ENCODE data around the gene MOCS2.
"Not testable (repeated sequence)": the region's sequence is repeated elsewhere in the genome, so short reads cannot be mapped to it uniquely, and the experiment has no call there.

The MOCS2 gene

GRCh38 chr5:53109443-53110127 lies at the start of gene MOCS2:
TSS of gene MOCS2 (minus strand) at chr5:53109757. CDS start at chr5:53107174, 2,583 bp downstream.
- DNase-seq (ENCODE audit: low read depth), result peak; percentile 83

- DNase-seq (ENCODE audit: low read depth), result no peak
Observed at GRCh38 chr5:53151713-53152458, 42.3 kb upstream of the MOCS2 start.

GRCh38 chr5:53133020-53133419 lies 23.5 kb upstream of the MOCS2 start:
- DNase-seq (ENCODE audit: low read depth), result no peak

GRCh38 chr5:53130266-53130665 lies 20.7 kb upstream of the MOCS2 start:
- DNase-seq (ENCODE audit: low read depth), result no peak

- no peak for DNase-seq (ENCODE audit: low read depth)
Observed at GRCh38 chr5:53128481-53128880, 18.9 kb upstream of the MOCS2 start.

GRCh38 chr5:53127107-53127506 lies 17.6 kb upstream of the MOCS2 start:
- no peak for DNase-seq (ENCODE audit: low read depth)

- no peak for DNase-seq (ENCODE audit: low read depth)
Observed at GRCh38 chr5:53126521-53126920, 17.0 kb upstream of the MOCS2 start.

- no peak for DNase-seq (ENCODE audit: low read depth)
Observed at GRCh38 chr5:53123702-53124101, 14.1 kb upstream of the MOCS2 start.

GRCh38 chr5:53120165-53120564 lies 10.6 kb upstream of the MOCS2 start:
- no peak for DNase-seq (ENCODE audit: low read depth)

- no peak for DNase-seq (ENCODE audit: low read depth)
Observed at GRCh38 chr5:53118879-53119278, 9.3 kb upstream of the MOCS2 start.

- DNase-seq (ENCODE audit: low read depth), result no peak
Observed at GRCh38 chr5:53116597-53116996, 7.0 kb upstream of the MOCS2 start.

- no peak for DNase-seq (ENCODE audit: low read depth)
Observed at GRCh38 chr5:53114988-53115387, 5.4 kb upstream of the MOCS2 start.

- no peak for DNase-seq (ENCODE audit: low read depth)
Observed at GRCh38 chr5:53113947-53114346, 4.4 kb upstream of the MOCS2 start.

GRCh38 chr5:53112909-53113308 lies 3.4 kb upstream of the MOCS2 start:
- no peak for DNase-seq (ENCODE audit: low read depth)

- not testable (repeated sequence) for DNase-seq (ENCODE audit: low read depth)
Observed at GRCh38 chr5:53112307-53112706, 2.8 kb upstream of the MOCS2 start.

- no peak for DNase-seq (ENCODE audit: low read depth)
Observed at GRCh38 chr5:53111139-53111538, 1.6 kb upstream of the MOCS2 start.

- DNase-seq (ENCODE audit: low read depth), result no peak
Observed at GRCh38 chr5:53110156-53110555, 599 bp upstream of the MOCS2 start.

- DNase-seq (ENCODE audit: low read depth), result no peak
Observed at GRCh38 chr5:53109056-53109442, 508 bp downstream of the MOCS2 start.

- DNase-seq (ENCODE audit: low read depth), result no peak
Observed at GRCh38 chr5:53105611-53106300, 3.8 kb downstream of the MOCS2 start.

GRCh38 chr5:53100606-53101005 lies 9.0 kb downstream of the MOCS2 start:
- no peak for DNase-seq (ENCODE audit: low read depth)

GRCh38 chr5:53099546-53099945 lies 10.0 kb downstream of the MOCS2 start:
- no peak for DNase-seq (ENCODE audit: low read depth)

- peak; percentile 36 for DNase-seq (ENCODE audit: low read depth)
Observed at GRCh38 chr5:53095931-53096525, 13.5 kb downstream of the MOCS2 start.

GRCh38 chr5:53095217-53095616 lies 14.3 kb downstream of the MOCS2 start:
- DNase-seq (ENCODE audit: low read depth), result no peak
